H9 (cell line): ENCODE results near the gene RBM4B. TPM values are rescaled to one million over a fixed set of nuclear protein-coding genes. Genes with fewer than 3 reads are reported as not detected.

Source experiments
- DNase-seq: peaks from one replicate; pipeline ENCODE4 v3.0.0-alpha.2; 2017
- H2AFZ ChIP-seq: one replicate; pipeline ENCODE4 v1.6.1; 2013; ENCODE audit warnings: mild to moderate bottlenecking, low read length, control low read depth, moderate library complexity
- H2AK5ac ChIP-seq: 2 replicates; pipeline ENCODE4 v1.6.1; 2013; ENCODE audit warnings: low read length, control low read depth, mixed read lengths; ENCODE audit not compliant: insufficient read length
- H2BK120ac ChIP-seq: one replicate; pipeline ENCODE4 v1.6.1; 2013; ENCODE audit warnings: low read depth, mild to moderate bottlenecking, low read length, control low read depth, inconsistent platforms; ENCODE audit not compliant: poor library complexity, severe bottlenecking
- H2BK12ac ChIP-seq: 2 replicates; pipeline ENCODE4 v1.6.1; 2013; ENCODE audit warnings: low read length, control low read depth, mixed read lengths, low read depth; ENCODE audit not compliant: insufficient read length
- H2BK15ac ChIP-seq: 2 replicates; pipeline ENCODE4 v1.6.1; 2013; ENCODE audit warnings: low read depth, low read length, control low read depth
- H2BK20ac ChIP-seq: one replicate; pipeline ENCODE4 v1.6.1; 2013; ENCODE audit warnings: low read depth, mild to moderate bottlenecking, low read length, control low read depth, inconsistent platforms; ENCODE audit not compliant: poor library complexity, severe bottlenecking
- H2BK5ac ChIP-seq: 2 replicates; pipeline ENCODE4 v1.6.1; 2013; ENCODE audit warnings: low read length, control low read depth, mixed read lengths; ENCODE audit not compliant: insufficient read length
- H3K14ac ChIP-seq: 2 replicates; pipeline ENCODE4 v1.6.1; 2013; ENCODE audit warnings: low read length, control low read depth; ENCODE audit not compliant: insufficient read depth
- H3K18ac ChIP-seq: 2 replicates; pipeline ENCODE4 v1.6.1; 2013; ENCODE audit warnings: low read depth, mild to moderate bottlenecking, mixed read lengths, low read length, control low read depth; ENCODE audit not compliant: insufficient read length
- H3K23ac ChIP-seq: 2 replicates; pipeline ENCODE4 v1.6.1; 2013; ENCODE audit warnings: low read length, control low read depth, mixed read lengths, low read depth; ENCODE audit not compliant: insufficient read length
- H3K23me2 ChIP-seq: 2 replicates; pipeline ENCODE4 v1.6.1; 2013; ENCODE audit warnings: low read depth, mild to moderate bottlenecking, mixed read lengths, low read length, control low read depth; ENCODE audit not compliant: insufficient read length, poor library complexity, severe bottlenecking
- H3K27ac ChIP-seq: 2 replicates; pipeline ENCODE4 v1.5.1; 2013; ENCODE audit warnings: low read length, control low read depth, mixed read lengths, low read depth; ENCODE audit not compliant: insufficient read length
- H3K27me3 ChIP-seq: 2 replicates; pipeline ENCODE4 v1.6.1; 2013; ENCODE audit warnings: low read length, control low read depth, inconsistent platforms; ENCODE audit not compliant: insufficient read depth
- H3K4ac ChIP-seq: 2 replicates; pipeline ENCODE4 v1.6.1; 2013; ENCODE audit warnings: low read depth, mild to moderate bottlenecking, control low read depth, inconsistent platforms, low read length, moderate library complexity
- H3K4me1 ChIP-seq: 2 replicates; pipeline ENCODE4 v1.6.1; 2013; ENCODE audit warnings: low read length, control low read depth, inconsistent platforms; ENCODE audit not compliant: insufficient read depth
- H3K4me2 ChIP-seq: 2 replicates; pipeline ENCODE4 v1.6.1; 2013; ENCODE audit warnings: low read length, control low read depth, mixed read lengths; ENCODE audit not compliant: insufficient read length, insufficient read depth
- H3K56ac ChIP-seq: 2 replicates; pipeline ENCODE4 v1.6.1; 2013; ENCODE audit warnings: low read depth, mild to moderate bottlenecking, mixed read lengths, low read length, control low read depth; ENCODE audit not compliant: insufficient read length
- H3K79me1 ChIP-seq: 2 replicates; pipeline ENCODE4 v1.6.1; 2013; ENCODE audit warnings: low read depth, mild to moderate bottlenecking, moderate library complexity, low read length, control low read depth, inconsistent platforms; ENCODE audit not compliant: insufficient read depth, poor library complexity, severe bottlenecking
- H3K79me2 ChIP-seq: 2 replicates; pipeline ENCODE4 v1.6.1; 2013; ENCODE audit warnings: low read length, control low read depth, inconsistent platforms; ENCODE audit not compliant: insufficient read depth
- H3K9ac ChIP-seq: 2 replicates; pipeline ENCODE4 v1.6.1; 2013; ENCODE audit warnings: low read length, control low read depth, mixed read lengths; ENCODE audit not compliant: insufficient read length; ENCODE audit errors: extremely low read depth
- H3K9me3 ChIP-seq: one replicate; pipeline ENCODE4 v1.6.1; 2013; ENCODE audit warnings: low read depth, low read length, inconsistent platforms; ENCODE audit not compliant: control insufficient read depth
- H3T11ph ChIP-seq: one replicate; pipeline ENCODE4 v1.6.1; 2013; ENCODE audit warnings: mild to moderate bottlenecking, low read length, control low read depth, inconsistent platforms
- H4K20me1 ChIP-seq: one replicate; pipeline ENCODE4 v1.6.1; 2013; ENCODE audit not compliant: control insufficient read depth, insufficient read length, insufficient read depth
- H4K5ac ChIP-seq: 2 replicates; pipeline ENCODE4 v1.6.1; 2013; ENCODE audit warnings: low read depth, mild to moderate bottlenecking, mixed read lengths, low read length, control low read depth; ENCODE audit not compliant: insufficient read length
- H4K8ac ChIP-seq: replicated peaks from 2 replicates; pipeline ENCODE4 v1.6.1; 2013; ENCODE audit warnings: low read length, control low read depth, mixed read lengths, low read depth; ENCODE audit not compliant: insufficient read length
- H4K91ac ChIP-seq: 2 replicates; pipeline ENCODE4 v1.6.1; 2013; ENCODE audit warnings: low read depth, mild to moderate bottlenecking, moderate library complexity, mixed read lengths, low read length, control low read depth; ENCODE audit not compliant: insufficient read length
- H3K27ac Mint-ChIP-seq, 3 experiments: 2 replicates in 2 of 3; 3 replicates in 1 of 3; pipeline ENCODE4 v1.8.0; 2020 to 2021; ENCODE audit warnings: mixed read lengths in 3 of 3, mild to moderate bottlenecking in 1 of 3, moderate library complexity in 1 of 3
- H3K27me3 Mint-ChIP-seq: 2 replicates; pipeline ENCODE4 v1.8.0; 2021; ENCODE audit warnings: low read depth, mild to moderate bottlenecking, moderate library complexity, mixed read lengths
- H3K36me3 Mint-ChIP-seq, 3 experiments: 2 replicates in 2 of 3; 3 replicates in 1 of 3; pipeline ENCODE4 v1.8.0; 2020 to 2021; ENCODE audit warnings: low read depth in 3 of 3, mixed read lengths in 3 of 3; ENCODE audit not compliant: insufficient read depth in 1 of 3
- H3K4me1 Mint-ChIP-seq, 2 experiments: 2 replicates each; pipeline ENCODE4 v1.8.0; 2020; ENCODE audit warnings: mixed read lengths in 2 of 2
- H3K4me3 Mint-ChIP-seq, 2 experiments: 2 replicates in 1 of 2; 3 replicates in 1 of 2; pipeline ENCODE4 v1.8.0; 2020 to 2021; ENCODE audit warnings: mild to moderate bottlenecking in 2 of 2, mixed read lengths in 2 of 2, moderate library complexity in 1 of 2
- H3K9me3 Mint-ChIP-seq, 2 experiments: 2 replicates in 1 of 2; 3 replicates in 1 of 2; pipeline ENCODE4 v1.8.0; 2020; ENCODE audit warnings: mild to moderate bottlenecking in 2 of 2, mixed read lengths in 2 of 2, moderate library complexity in 1 of 2
- WGBS: extraction: QIAGEN DNeasy Blood & Tissue Kit; methylation state at CpG from one replicate; pipeline ENCODE4 v1.1.7; 2013; ENCODE audit warnings: missing lambda C conversion rate, low lambda C conversion rate, mixed read lengths; ENCODE audit not compliant: insufficient read length; ENCODE audit errors: extremely low coverage; 5-methylcytosine and 5-hydroxymethylcytosine counted together
- total RNA-seq: library from RNA; stranded (reverse); gene quantifications from 2 replicates; pipeline ENCODE4 v1.2.1, GENCODE V29; 2021
- TF ChIP-seq, protein P1 (sequence below): fragments of 200-600 bp; sonication (generic); conservative IDR thresholded peaks from 3 replicates; pipeline ENCODE4 v1.8.0; 2021; ENCODE audit warnings: antibody characterized with exemption, mild to moderate bottlenecking

RBM4B gene
- total RNA-seq, 1 experiment from 2014 or later: 34.0 TPM

DNA sequence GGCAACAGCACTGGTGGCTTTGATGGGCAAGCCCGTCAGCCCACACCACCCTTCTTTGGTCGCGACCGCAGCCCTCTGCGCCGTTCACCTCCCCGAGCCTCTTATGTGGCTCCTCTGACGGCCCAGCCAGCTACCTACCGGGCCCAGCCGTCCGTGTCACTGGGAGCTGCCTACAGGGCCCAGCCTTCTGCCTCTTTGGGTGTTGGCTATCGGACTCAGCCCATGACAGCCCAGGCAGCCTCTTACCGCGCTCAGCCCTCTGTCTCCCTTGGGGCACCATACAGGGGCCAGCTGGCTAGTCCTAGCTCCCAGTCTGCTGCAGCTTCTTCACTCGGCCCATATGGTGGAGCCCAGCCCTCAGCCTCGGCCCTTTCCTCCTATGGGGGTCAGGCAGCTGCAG, 53.2 kb downstream of the RBM4B start:
- Histone ChIP-seq H3K18ac (no peak overlapping the region), H3K56ac (no peak overlapping the region), H2BK5ac (no peak overlapping the region), H3K23me2 (no peaks in the 10 kb centered on the region), H4K20me1 (peaks cover 4% of the 10 kb centered on the region), H3K4me1 (no peaks in the 10 kb centered on the region; the same call in 1 of the 2 replicates), H3K9me3 (no peaks in the 10 kb centered on the region), H3K9ac (no peak overlapping the region), H4K5ac (no peak overlapping the region), H2AK5ac (no peak overlapping the region), H2BK20ac (no peak overlapping the region), H3T11ph (no peak overlapping the region), H3K27ac (no peak overlapping the region), H2BK12ac (no peak overlapping the region), H3K27me3 (no peaks in the 10 kb centered on the region), H2BK15ac (no peak overlapping the region), H3K4ac (no peak overlapping the region), H3K14ac (no peak overlapping the region; the same call in 1 of the 2 replicates), H3K79me1 (peaks cover 12% of the 10 kb centered on the region), H4K8ac (no peak overlapping the region), H3K23ac (no peak overlapping the region), H2BK120ac (no peak overlapping the region), H3K79me2 (peaks cover 74% of the 10 kb centered on the region; the same call in 1 of the 2 replicates), H4K91ac (no peak overlapping the region), H2AFZ (no peak overlapping the region), H3K4me2 (no peak overlapping the region)
- Mint-ChIP-seq H3K9me3 (no peaks in the 10 kb centered on the region; a peak in 1 of 5 replicates), H3K27me3 (no peaks in the 10 kb centered on the region), H3K36me3 (peaks cover 63 to 94% (median 87%) of the 10 kb centered on the region in 3 experiments), H3K4me3 (no peak overlapping the region), H3K4me1 (peaks cover 18 to 22% of the 10 kb centered on the region in 2 experiments), H3K27ac (no peak overlapping the region)
- TF ChIP-seq, protein P1, sequence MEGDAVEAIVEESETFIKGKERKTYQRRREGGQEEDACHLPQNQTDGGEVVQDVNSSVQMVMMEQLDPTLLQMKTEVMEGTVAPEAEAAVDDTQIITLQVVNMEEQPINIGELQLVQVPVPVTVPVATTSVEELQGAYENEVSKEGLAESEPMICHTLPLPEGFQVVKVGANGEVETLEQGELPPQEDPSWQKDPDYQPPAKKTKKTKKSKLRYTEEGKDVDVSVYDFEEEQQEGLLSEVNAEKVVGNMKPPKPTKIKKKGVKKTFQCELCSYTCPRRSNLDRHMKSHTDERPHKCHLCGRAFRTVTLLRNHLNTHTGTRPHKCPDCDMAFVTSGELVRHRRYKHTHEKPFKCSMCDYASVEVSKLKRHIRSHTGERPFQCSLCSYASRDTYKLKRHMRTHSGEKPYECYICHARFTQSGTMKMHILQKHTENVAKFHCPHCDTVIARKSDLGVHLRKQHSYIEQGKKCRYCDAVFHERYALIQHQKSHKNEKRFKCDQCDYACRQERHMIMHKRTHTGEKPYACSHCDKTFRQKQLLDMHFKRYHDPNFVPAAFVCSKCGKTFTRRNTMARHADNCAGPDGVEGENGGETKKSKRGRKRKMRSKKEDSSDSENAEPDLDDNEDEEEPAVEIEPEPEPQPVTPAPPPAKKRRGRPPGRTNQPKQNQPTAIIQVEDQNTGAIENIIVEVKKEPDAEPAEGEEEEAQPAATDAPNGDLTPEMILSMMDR: no peak
- whole genome bisulfite sequencing: no CpG with 5 or more reads among the region's 16 CpGs
- DNase-seq: no peak
